GM21786 (cell line): Measurements from ENCODE around the gene TULP4.
"Not testable (repeated sequence)": the region's sequence is repeated elsewhere in the genome, so short reads cannot be mapped to it uniquely, and the experiment has no call there.

ENCODE experiments used
- ATAC-seq: cut with Tn5 transposase; IDR thresholded peaks from one replicate; pipeline ENCODE4 v1.9.1; 2021; ENCODE audit not compliant: unreplicated experiment

The TULP4 gene

DNA sequence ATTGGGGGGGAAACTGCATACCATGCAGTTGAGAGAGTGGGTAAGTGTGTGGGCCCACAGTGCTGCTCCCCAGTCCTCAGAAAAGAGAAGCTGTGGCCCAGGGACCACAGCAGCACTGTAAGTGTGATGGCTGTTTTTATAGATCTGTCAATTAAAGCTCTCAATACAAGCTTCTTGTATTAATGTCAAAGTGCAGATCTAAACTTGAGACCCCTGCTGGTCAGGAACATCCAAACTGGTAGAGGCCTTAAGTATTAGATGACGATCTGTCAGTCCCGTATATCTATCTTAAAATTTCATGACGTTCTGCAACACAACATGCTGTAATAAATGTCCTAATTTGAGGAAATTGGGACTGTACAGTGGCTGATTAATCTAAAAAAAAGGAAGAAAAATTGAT, 74.8 kb downstream of the TULP4 start:
- ATAC-seq = no peak

DNA sequence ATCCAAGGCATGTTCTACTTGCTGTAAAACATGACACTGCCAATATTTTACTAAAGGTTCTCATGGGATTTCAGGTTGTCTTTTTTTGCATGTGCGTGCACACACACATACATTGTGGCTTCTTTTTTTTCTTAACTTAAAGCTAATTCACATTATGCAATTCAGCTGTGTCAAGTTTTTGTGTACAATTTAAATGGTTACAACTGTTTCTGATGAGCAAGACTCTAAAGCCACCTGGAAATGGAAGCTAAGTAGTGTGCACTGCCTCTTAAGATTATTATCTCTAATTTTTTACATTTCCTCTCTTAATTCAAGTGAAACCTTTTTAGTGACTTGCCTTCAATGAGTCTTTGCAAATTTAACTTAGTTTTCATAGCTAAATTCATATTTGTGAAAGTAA, 75.3 kb downstream of the TULP4 start:
- ATAC-seq = no peak

DNA sequence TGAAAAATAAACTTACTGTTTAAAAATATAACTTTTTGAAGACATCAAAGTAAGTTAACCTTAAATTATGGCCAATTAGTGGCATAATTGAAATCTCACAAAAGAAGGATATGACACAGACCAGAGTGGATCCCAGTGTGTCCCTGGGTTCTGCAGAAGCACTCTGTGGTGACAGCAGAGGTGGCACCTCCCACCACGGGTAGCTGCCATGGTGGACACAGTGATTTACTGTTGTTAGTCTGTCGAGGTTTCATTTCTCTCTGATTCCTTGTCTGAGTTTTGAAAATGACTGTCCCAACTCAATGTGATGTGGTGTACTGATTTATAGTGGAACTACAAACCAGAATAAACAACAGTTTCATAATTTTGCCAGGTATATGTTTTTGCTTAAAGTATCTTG, 76.5 kb downstream of the TULP4 start:
- no peak for ATAC-seq

DNA sequence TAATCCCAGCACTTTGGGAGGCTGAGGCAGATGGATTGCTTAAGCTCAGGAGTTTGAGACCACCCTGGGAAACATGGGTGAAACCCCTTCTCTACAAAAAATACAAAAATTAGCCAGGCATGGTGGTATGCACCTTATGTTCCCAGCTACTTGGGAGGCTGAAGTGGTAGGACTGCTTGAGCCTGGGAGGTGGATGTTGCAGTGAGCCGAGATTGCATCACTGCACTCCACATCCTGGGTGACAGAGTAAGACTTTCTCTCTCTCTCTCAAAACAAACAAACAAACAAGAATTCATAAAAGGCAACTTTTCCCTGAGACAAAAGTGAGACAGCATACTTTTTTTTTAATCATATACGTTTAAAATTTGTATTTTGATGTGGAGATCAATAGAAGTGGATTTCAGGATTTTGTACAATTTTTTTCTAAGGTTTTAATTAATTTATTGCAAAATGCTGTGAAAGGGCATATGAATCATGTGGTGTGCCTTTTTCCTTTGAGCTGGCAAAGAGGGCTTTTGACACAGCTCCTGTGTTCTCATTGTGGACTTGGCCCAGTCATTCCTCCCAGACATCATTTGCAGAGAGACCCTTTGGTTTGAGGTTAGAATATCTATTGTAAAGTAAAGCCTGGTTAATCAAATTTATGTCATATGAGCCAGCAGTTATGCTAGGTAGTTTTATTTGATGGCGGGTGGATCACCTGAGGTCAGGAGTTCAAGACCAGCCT, 77.1 kb downstream of the TULP4 start:
- no peak for ATAC-seq

DNA sequence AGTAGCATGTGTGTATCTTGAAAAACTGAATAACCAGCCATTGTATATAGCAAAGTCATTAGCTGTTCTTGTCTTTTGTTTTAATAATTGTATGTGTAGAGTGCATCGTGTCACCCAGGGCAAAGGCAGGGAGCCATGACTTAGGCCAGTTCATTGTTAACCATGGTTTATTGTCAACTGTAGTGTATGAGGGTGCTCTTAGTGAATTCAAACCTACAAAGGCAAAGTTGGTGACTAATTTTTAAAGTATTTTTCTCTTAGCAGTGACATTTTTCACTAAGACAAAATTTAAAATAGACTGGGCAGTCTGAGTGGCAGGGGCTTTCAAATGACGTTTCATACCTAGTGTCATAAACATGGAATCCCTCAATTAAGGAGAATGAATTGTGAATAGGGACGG, 79.0 kb downstream of the TULP4 start:
- ATAC-seq = no peak

GRCh38 chr6:158391977-158392376, 79.7 kb downstream of the TULP4 start:
- not testable (repeated sequence) for ATAC-seq

DNA sequence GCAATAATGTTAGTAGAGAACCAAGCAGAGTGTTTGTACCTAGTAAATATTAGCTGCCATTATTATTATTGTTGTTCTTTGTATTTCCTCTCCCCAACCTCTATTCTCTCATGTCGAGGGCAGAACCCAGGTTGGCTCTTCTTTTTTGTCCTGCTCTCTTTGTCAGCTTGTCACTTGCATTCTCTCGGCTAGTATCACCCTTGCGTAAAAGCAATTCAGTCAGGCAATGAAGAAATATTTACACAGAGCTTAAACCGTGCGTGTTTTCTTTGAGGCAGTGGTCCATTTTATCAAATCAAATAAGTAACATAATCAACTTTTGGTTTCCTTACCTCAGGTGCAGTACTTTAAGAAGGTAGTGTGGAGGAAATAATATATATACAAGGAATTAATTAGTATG, 83.9 kb downstream of the TULP4 start:
- ATAC-seq = no peak

DNA sequence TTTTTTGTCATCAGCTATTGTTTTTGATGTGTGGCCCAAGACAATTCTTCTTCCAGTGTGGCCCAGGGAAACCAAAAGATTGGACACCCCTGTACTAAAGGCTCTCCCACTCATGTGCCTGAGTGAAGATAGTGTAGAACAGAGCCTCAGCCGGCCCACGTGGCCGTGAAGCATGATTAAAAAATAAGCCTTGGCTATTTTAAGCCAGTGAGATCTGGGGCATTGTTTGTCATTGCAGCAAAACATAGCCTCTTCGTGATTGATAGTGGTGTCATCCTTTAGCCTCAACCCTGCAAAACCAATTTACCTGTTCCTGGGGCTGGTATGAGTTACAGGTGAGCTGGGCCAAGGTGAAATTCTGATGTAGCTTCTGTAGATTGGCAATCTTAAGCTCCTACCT, 85.3 kb downstream of the TULP4 start:
- ATAC-seq = no peak

GRCh38 chr6:158398252-158399024, 86.2 kb downstream of the TULP4 start:
- no peak for ATAC-seq

DNA sequence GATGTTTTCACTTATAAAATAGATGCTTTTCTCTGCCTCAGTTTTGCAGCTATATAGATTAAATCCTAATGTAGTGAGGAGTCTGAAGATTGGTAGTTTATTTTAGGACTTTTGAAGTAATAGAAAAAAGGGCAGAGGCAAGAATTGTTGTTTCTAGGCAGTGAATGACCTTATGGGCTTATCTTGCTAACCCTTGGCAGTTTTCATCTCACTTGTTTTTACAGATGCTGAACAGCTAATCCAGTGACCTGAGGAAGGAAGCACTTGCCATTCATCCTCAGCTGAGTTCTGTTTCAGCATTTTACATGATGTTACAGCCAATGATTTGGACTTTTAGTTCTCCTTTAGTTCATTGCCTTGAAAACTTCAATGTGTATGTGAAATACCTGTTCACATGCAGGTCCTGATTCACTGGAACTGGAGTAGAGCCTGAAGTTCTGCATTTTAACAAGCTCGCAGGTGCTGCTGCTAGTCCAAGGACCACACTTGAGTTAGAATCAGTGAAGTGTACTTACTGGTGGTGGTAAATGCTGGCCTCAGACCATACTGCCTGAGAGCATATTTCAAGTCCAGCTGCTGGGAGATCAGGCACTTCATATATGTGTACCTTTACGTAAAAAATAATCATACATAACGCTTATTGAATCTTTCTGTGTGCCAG, 86.9 kb downstream of the TULP4 start:
- no peak for ATAC-seq

DNA sequence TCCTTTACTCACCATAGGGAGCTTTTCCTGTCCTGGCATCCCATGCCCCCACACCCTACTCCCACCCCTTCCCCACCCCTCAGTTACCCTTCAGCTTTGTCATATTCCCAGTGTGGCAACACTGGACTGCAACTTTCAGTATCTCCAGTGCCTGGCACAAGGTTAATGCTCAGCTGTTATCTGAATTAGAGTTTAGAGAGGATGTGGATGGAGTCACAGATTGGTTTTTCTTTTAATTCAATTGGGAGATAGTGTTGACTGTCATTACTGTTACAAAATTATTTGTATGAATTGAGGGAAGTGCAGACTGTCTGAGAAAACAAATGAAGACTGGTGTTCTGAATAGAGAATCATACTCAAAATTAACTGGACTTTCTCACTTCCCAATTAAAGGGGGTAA, 89.9 kb downstream of the TULP4 start:
- no peak for ATAC-seq

GRCh38 chr6:158405321-158405831, 93.1 kb downstream of the TULP4 start:
- ATAC-seq = not testable (repeated sequence)

- no peak for ATAC-seq
Measured at GRCh38 chr6:158405933-158406332, 93.7 kb downstream of the TULP4 start.

- ATAC-seq = no peak
Measured at GRCh38 chr6:158406736-158407135, 94.5 kb downstream of the TULP4 start.

DNA sequence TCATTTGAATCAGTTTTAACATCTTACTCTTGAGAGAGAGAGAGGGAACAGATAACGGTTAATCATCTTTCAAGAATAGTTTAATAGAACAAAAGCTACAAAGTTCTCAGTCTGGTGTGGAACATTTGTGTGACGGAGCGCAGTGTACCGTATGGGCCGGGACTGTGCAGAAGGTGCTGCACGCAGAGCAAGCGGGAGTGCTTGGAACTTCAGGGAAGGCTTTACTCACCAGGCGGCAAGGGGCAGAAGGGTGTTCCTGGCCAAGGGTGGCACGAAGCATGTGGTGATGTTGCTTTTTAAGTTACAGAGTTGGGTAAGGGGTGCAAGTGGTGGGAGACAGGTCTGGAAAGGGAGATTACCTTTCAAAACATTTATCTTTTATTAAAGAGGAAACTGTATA, 95.7 kb downstream of the TULP4 start:
- no peak for ATAC-seq

- no peak for ATAC-seq
Measured at GRCh38 chr6:158408552-158409130, 96.4 kb downstream of the TULP4 start.

DNA sequence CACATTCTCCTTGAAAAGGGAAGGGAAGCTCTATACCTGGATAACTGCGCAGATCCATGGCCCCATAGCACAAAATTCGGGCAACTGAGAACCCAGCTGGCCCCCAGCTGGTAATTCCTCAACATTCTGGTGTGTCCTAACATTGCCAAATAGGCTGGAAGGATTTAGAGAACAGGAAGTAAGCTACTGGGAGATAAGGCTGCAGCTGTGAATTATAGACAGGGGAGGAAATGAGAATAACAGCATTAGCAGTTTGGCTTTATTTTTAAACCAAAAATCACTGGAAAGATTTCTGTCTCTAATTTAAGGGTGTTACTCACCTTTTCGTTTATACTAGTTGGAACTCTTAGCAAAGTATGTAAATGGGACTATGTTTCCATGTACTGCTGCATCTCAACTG, 97.2 kb downstream of the TULP4 start:
- ATAC-seq = no peak

- ATAC-seq = no peak
Measured at GRCh38 chr6:158410784-158411183, 98.5 kb downstream of the TULP4 start.

DNA sequence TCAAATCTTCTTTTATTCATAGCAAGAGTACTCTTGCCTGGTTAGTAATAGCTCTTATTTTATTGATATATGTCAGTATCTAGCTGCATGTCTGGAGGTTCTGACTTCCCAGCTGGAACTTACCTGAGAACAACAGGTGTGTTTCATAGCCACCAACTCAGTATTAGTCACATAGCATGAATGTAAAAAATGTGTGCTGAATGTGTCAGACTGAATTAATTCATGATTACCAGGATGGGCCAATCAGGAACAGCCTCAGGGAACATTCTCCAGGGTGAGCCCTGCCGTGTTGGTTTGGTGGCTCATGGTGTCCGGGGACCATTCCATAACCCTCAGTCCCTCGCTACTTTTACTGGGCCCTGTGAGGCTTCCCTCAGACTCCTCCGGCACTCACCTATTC, 99.7 kb downstream of the TULP4 start:
- ATAC-seq = no peak

DNA sequence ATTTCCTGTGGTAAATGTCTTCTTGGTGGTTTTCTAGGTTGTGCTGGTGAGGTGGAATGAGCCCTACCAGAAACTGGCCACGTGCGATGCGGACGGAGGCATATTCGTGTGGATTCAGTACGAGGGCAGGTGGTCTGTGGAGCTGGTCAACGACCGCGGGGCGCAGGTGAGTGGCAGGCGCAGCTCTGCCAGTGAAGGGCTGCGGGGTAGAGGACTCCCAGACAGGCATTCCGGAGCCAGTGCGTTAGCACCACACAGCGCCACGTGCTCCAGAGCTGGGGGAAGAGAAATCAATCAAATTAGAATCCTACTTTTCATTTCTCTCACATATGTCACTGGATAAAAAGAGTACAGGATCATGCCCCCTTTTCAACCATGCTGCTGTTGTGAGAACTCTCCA, 100.8 kb downstream of the TULP4 start:
- ATAC-seq = no peak

- no peak for ATAC-seq
Measured at GRCh38 chr6:158413814-158414565, 101.7 kb downstream of the TULP4 start.
